Endothelial cell (in vitro differentiated cells): ENCODE measurements around the gene DCUN1D1. TPM values are rescaled to one million over a fixed set of nuclear protein-coding genes. Genes with fewer than 3 reads are reported as not detected.

Source experiments
- DNase-seq: peaks from one replicate; pipeline ENCODE4 v3.0.0; 2021; ENCODE audit warnings: low spot score
- H3K27ac Mint-ChIP-seq: one replicate; pipeline ENCODE4 v1.8.0; 2021; ENCODE audit warnings: mixed read lengths, inconsistent platforms; ENCODE audit not compliant: unreplicated experiment
- H3K27me3 Mint-ChIP-seq: one replicate; pipeline ENCODE4 v1.8.0; 2021; ENCODE audit warnings: mild to moderate bottlenecking, moderate library complexity, mixed read lengths, inconsistent platforms; ENCODE audit not compliant: unreplicated experiment
- H3K36me3 Mint-ChIP-seq: one replicate; pipeline ENCODE4 v1.8.0; 2021; ENCODE audit warnings: mild to moderate bottlenecking, low read depth, mixed read lengths, inconsistent platforms; ENCODE audit not compliant: unreplicated experiment
- H3K4me1 Mint-ChIP-seq: one replicate; pipeline ENCODE4 v1.8.0; 2021; ENCODE audit warnings: mild to moderate bottlenecking, mixed read lengths, inconsistent platforms; ENCODE audit not compliant: unreplicated experiment
- H3K4me3 Mint-ChIP-seq: one replicate; pipeline ENCODE4 v1.8.0; 2021; ENCODE audit warnings: mild to moderate bottlenecking, mixed read lengths, inconsistent platforms; ENCODE audit not compliant: unreplicated experiment
- H3K9me3 Mint-ChIP-seq: one replicate; pipeline ENCODE4 v1.8.0; 2021; ENCODE audit warnings: mixed read lengths, inconsistent platforms; ENCODE audit not compliant: unreplicated experiment
- total RNA-seq: library from RNA; stranded (reverse); fragmentation: NEBNext Ultra II Directional; extraction: Animal tissue kit (Norgen Biotek cat#: 25700); gene quantifications from one replicate; pipeline ENCODE4 v1.2.1, GENCODE V29; 2021; ENCODE audit not compliant: unreplicated experiment
- TF ChIP-seq, protein P1 (sequence below): fragments of 200-600 bp; sonication (generic); IDR thresholded peaks from one replicate; pipeline ENCODE4 v1.5.0; 2021; ENCODE audit warnings: antibody characterized with exemption; ENCODE audit not compliant: unreplicated experiment

Gene DCUN1D1
- total RNA-seq, 1 donor from 2014 or later = 48.1 TPM

- no peaks in the 10 kb centered on the region for H3K27me3 Mint-ChIP-seq
- H3K36me3 Mint-ChIP-seq = peaks cover 22% of the 10 kb centered on the region
- TF ChIP-seq, protein P1, sequence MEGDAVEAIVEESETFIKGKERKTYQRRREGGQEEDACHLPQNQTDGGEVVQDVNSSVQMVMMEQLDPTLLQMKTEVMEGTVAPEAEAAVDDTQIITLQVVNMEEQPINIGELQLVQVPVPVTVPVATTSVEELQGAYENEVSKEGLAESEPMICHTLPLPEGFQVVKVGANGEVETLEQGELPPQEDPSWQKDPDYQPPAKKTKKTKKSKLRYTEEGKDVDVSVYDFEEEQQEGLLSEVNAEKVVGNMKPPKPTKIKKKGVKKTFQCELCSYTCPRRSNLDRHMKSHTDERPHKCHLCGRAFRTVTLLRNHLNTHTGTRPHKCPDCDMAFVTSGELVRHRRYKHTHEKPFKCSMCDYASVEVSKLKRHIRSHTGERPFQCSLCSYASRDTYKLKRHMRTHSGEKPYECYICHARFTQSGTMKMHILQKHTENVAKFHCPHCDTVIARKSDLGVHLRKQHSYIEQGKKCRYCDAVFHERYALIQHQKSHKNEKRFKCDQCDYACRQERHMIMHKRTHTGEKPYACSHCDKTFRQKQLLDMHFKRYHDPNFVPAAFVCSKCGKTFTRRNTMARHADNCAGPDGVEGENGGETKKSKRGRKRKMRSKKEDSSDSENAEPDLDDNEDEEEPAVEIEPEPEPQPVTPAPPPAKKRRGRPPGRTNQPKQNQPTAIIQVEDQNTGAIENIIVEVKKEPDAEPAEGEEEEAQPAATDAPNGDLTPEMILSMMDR = no peak
These were observed 38.3 kb upstream of the DCUN1D1 start for GRCh38 chr3:183018421-183019192.

GRCh38 chr3:183015185-183015584 is 34.8 kb upstream of the DCUN1D1 start:
- TF ChIP-seq, protein P1 = no peak
- no peaks in the 10 kb centered on the region for H3K9me3 Mint-ChIP-seq
- peaks cover 4% of the 10 kb centered on the region for H3K4me1 Mint-ChIP-seq
- peaks cover 4% of the 10 kb centered on the region for H3K27me3 Mint-ChIP-seq
- DNase-seq = no peak
- no peak overlapping the region for H3K27ac Mint-ChIP-seq
- H3K4me3 Mint-ChIP-seq = no peak overlapping the region
- peaks cover 21% of the 10 kb centered on the region for H3K36me3 Mint-ChIP-seq

More at GRCh38 chr3:183018421-183019192, 38.3 kb upstream of the DCUN1D1 start:
- DNase-seq = no peak
- H3K27ac Mint-ChIP-seq = no peak overlapping the region
- peaks cover 3% of the 10 kb centered on the region for H3K9me3 Mint-ChIP-seq
- no peak overlapping the region for H3K4me3 Mint-ChIP-seq
- H3K4me1 Mint-ChIP-seq = peaks cover 4% of the 10 kb centered on the region

DNA sequence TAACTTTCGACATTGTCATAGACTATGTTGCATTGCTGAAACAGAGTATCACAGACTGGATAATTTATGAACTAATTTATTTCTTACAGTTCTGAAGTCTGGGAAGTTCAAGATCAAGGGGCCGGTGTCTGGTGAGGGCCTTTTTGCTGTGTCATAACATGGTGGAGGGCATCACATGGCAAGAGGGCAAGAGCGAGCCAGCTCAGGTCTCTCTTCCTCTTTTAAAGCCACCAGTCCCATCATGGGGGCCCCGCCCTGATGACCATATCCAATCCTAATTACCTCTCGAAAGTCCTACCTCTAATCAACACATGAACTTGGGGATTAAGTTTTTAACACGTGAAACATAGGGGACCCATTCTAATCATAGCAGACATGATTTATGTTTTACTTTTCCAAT is 33.5 kb upstream of the DCUN1D1 start:
- H3K27ac Mint-ChIP-seq = no peak overlapping the region
- H3K27me3 Mint-ChIP-seq = peaks cover 7% of the 10 kb centered on the region

DNA sequence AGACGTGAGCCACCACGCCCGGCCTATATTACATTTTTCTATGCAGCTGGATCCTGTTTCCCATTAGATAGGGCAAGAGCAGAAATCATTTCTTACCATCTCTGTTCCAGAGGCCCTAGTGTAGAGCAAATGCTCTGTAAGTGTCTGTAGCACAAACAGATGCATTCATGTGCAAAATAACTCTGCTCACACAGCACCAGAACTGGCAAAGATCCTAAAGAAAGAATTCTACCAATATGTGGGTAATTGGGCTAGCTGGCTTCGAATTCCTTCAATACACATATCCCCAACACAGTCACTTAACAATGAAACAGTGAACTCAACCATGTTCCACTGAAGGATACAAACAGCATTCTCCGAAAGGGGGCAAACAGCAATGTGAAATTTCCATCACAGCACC is 32.7 kb upstream of the DCUN1D1 start:
- Mint-ChIP-seq H3K27me3 (peaks cover 7% of the 10 kb centered on the region), H3K4me1 (peaks cover 4% of the 10 kb centered on the region), H3K27ac (no peak overlapping the region), H3K4me3 (no peak overlapping the region), H3K36me3 (peaks cover 16% of the 10 kb centered on the region), H3K9me3 (no peaks in the 10 kb centered on the region)
- TF ChIP-seq, protein P1 = no peak
- DNase-seq = no peak

More for the DNA sequence above, 33.5 kb upstream of the DCUN1D1 start:
- TF ChIP-seq, protein P1 = no peak
- no peak overlapping the region for H3K4me3 Mint-ChIP-seq
- H3K9me3 Mint-ChIP-seq = no peaks in the 10 kb centered on the region
- DNase-seq = no peak
- H3K36me3 Mint-ChIP-seq = peaks cover 16% of the 10 kb centered on the region
- peaks cover 4% of the 10 kb centered on the region for H3K4me1 Mint-ChIP-seq

- H3K27ac Mint-ChIP-seq = no peak overlapping the region
- H3K36me3 Mint-ChIP-seq = peaks cover 4% of the 10 kb centered on the region
- peaks cover 7% of the 10 kb centered on the region for H3K27me3 Mint-ChIP-seq
- H3K4me3 Mint-ChIP-seq = no peak overlapping the region
- H3K4me1 Mint-ChIP-seq = no peaks in the 10 kb centered on the region
- DNase-seq = no peak
- H3K9me3 Mint-ChIP-seq = no peaks in the 10 kb centered on the region
- TF ChIP-seq, protein P1 = no peak
These were observed 28.5 kb upstream of the DCUN1D1 start for GRCh38 chr3:183008800-183009199.
